RWPE2 (cell line): Measurements from ENCODE around the gene IBA57.

Experiments used
- ATAC-seq: fragments of 200-7000 bp; cut with Tn5 transposase; 3 replicates; pipeline ENCODE4 v1.9.1; 2021; ENCODE audit warnings: low read depth
- DNase-seq: peaks from one replicate; pipeline ENCODE4 v3.0.0-alpha.2; 2020; ENCODE audit warnings: low spot score
- H3K27ac ChIP-seq: fragments of 450-650 bp; 2 replicates; pipeline ENCODE4 v1.5.1; 2017; ENCODE audit warnings: mild to moderate bottlenecking; ENCODE audit not compliant: poor library complexity, severe bottlenecking
- H3K27me3 ChIP-seq: fragments of 250-450 bp; sonication (Bioruptor Pico); 2 replicates; pipeline ENCODE4 v1.5.1; 2021; ENCODE audit warnings: mild to moderate bottlenecking, moderate library complexity; ENCODE audit not compliant: insufficient read depth, poor library complexity, severe bottlenecking
- H3K36me3 ChIP-seq: fragments of 250-450 bp; sonication (Bioruptor Pico); 2 replicates; pipeline ENCODE4 v1.5.1; 2020; ENCODE audit warnings: low read depth, mild to moderate bottlenecking, moderate library complexity
- H3K4me1 ChIP-seq: fragments of 250-450 bp; sonication (Bioruptor Pico); 2 replicates; pipeline ENCODE4 v1.5.1; 2021; ENCODE audit warnings: mild to moderate bottlenecking, moderate library complexity; ENCODE audit not compliant: insufficient read depth, poor library complexity, severe bottlenecking
- H3K4me3 ChIP-seq: fragments of 250-450 bp; sonication (Bioruptor Pico); 2 replicates; pipeline ENCODE4 v1.5.1; 2021; ENCODE audit warnings: mild to moderate bottlenecking, moderate library complexity; ENCODE audit not compliant: severe bottlenecking
- H3K9me3 ChIP-seq: fragments of 250-450 bp; sonication (Bioruptor Pico); 2 replicates; pipeline ENCODE4 v1.5.1; 2021; ENCODE audit warnings: mild to moderate bottlenecking, moderate library complexity; ENCODE audit not compliant: severe bottlenecking
- TF ChIP-seq, protein P1 (sequence below): fragments of 450-650 bp; IDR thresholded peaks from one replicate; pipeline ENCODE4 v1.5.1; 2017; ENCODE audit warnings: mild to moderate bottlenecking, moderate library complexity; ENCODE audit not compliant: poor library complexity, severe bottlenecking

Gene IBA57

DNA sequence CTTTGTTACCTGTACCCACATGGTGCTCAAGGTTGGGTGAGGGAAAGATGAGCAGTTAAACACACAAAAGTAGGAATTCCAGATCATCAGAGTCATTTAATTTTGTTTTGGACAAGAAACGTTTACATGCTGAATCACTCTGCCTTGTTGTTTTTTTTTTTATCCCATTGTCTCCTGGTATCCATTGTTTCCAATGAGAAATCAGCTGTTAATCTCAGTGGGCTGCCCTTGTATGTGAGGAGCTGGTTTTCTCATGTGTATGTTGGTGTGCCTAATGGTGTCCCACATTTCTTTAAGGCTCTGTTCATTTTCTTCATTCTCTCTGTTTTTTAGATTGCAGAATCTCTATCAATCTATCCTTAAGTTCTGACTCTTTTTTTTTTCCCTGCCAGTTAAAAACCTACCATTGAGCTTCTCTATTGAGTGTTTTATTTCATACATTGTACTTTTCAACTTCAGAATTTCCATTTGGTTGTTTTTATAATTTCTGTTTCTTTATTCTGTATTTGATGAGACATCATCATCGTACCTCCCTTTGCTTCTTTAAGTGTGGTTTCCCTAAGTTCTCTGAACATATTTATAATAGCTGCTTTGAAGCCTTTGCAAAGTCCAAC, 33.5 kb downstream of the IBA57 start:
- ATAC-seq = no peak
- Histone ChIP-seq H3K36me3 (no peaks in the 10 kb centered on the region), H3K27me3 (no peaks in the 10 kb centered on the region), H3K9me3 (no peaks in the 10 kb centered on the region), H3K4me3 (no peak overlapping the region), H3K27ac (no peak overlapping the region), H3K4me1 (no peaks in the 10 kb centered on the region)
- no peak for DNase-seq
- TF ChIP-seq, protein P1, sequence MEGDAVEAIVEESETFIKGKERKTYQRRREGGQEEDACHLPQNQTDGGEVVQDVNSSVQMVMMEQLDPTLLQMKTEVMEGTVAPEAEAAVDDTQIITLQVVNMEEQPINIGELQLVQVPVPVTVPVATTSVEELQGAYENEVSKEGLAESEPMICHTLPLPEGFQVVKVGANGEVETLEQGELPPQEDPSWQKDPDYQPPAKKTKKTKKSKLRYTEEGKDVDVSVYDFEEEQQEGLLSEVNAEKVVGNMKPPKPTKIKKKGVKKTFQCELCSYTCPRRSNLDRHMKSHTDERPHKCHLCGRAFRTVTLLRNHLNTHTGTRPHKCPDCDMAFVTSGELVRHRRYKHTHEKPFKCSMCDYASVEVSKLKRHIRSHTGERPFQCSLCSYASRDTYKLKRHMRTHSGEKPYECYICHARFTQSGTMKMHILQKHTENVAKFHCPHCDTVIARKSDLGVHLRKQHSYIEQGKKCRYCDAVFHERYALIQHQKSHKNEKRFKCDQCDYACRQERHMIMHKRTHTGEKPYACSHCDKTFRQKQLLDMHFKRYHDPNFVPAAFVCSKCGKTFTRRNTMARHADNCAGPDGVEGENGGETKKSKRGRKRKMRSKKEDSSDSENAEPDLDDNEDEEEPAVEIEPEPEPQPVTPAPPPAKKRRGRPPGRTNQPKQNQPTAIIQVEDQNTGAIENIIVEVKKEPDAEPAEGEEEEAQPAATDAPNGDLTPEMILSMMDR = no peak

DNA sequence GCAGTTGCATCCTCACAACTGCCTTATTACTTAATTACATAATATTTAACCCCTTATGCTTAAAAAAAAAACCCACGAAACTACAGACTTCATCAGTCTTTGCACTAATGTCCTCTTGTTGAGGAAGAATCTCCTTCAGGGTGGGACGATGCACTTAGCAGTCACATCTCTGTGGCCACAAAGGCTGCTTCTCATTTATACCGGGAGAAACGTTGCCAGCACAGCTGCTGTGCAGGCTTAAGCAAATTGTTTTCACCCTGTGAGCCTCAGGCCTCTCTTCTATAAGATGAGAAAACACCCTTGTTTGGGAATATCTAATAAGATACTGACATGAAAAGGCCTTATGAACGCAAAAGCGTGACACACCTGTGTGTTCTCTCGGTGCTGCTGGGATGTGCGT, 39.4 kb downstream of the IBA57 start:
- no peaks in the 10 kb centered on the region for H3K27me3 ChIP-seq
- ATAC-seq = no peak
- H3K27ac ChIP-seq = no peak overlapping the region
- H3K9me3 ChIP-seq = no peaks in the 10 kb centered on the region
- no peak for DNase-seq
- TF ChIP-seq, protein P1 = no peak
- H3K36me3 ChIP-seq = no peaks in the 10 kb centered on the region
- H3K4me1 ChIP-seq = no peaks in the 10 kb centered on the region
- H3K4me3 ChIP-seq = no peak overlapping the region

DNA sequence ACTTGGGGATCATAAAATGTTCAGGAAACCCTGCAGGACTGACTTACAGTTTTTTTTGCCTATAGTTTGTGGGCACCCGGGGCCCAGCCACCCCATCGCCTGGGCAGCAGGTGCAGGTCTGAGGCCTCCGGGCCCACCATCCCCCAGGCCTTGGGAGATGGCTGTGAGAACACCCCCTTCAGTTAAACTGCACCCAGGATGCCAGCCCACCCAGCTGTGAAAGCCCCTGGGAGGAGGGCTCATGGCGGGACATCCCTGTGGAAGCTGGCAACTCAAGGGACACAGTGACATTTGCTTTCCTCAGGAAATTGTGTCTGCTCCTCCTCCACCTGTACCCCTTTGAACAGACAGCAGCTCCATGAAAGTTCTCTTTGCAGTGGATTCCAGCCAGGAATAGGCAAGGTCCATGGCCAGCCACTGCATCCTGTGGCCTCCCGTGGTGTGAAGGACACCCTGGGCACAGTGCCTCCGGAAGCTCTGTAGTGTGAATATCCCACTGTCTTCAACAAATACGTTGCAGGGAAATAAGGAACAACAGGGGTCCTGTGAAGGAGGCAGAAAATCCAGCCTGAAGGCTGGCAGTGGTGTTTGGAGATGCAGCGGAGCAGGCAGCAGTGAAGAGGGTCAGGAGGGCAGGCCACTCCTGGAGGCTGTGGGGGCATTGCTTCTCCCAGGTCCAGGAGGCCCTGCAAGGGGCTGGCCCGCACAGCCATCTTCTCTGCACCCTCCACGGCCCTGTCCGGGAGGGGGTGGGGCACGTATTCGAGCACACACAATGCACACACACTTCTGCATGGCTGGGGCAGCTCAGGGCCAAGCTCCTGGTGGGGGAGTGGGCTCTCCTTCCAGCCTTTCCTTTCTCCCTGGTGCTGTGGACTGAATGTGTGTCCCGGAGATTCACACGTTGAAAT, 40.2 kb downstream of the IBA57 start:
- ATAC-seq (no peak), DNase-seq (no peak)
- TF ChIP-seq, protein P1 = no peak
- H3K4me1 ChIP-seq = no peaks in the 10 kb centered on the region
- no peaks in the 10 kb centered on the region for H3K9me3 ChIP-seq
- no peaks in the 10 kb centered on the region for H3K27me3 ChIP-seq
- H3K36me3 ChIP-seq = no peaks in the 10 kb centered on the region
- no peak overlapping the region for H3K4me3 ChIP-seq
- no peak overlapping the region for H3K27ac ChIP-seq

DNA sequence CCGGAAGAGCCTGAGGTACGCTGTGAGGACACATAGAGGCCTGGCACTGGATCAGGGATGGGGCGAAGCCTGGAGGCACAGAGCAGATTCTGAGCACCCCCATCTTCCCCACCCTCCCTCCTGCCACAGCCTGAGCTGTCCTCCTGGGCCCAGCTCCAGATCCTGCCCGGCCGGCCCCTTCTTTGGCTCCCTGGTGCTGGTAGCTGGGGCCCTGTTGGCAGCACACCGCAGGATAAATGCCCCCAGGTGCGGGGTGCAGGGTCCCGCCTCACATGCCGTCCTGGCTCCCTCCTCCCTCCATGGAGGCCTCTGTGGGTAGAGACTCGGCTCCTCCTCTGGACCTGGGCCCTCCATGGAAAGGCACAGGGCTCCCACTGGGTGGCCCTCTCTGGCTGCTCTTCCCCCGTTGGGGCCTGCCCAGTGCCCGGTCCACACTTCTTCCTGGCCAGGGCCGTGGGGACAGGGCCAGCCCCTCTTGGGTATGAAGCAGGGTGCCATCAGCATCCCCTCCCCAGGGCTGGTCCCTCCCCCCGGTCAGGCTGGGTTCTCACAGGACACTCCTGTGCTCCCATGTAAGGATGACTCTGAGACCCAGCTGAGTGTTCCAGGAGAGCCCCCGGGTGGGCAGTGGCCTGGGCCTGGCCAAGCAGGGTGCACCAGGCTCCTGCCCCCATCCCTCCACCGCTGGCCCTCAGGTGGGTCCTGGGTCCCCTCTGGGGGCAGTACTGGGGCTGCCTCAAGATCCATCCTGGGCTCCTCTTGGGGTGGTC, 41.2 kb downstream of the IBA57 start:
- no peak overlapping the region for H3K4me3 ChIP-seq
- H3K9me3 ChIP-seq = no peaks in the 10 kb centered on the region
- DNase-seq = no peak
- no peaks in the 10 kb centered on the region for H3K27me3 ChIP-seq
- H3K4me1 ChIP-seq = no peaks in the 10 kb centered on the region
- TF ChIP-seq, protein P1 = no peak
- no peak overlapping the region for H3K27ac ChIP-seq
- no peaks in the 10 kb centered on the region for H3K36me3 ChIP-seq
- ATAC-seq = no peak; the same call in 2 of the 3 replicates
